HG02885 (cell line): ENCODE data around the gene COLGALT1.
"Not testable (repeated sequence)": the region's sequence is repeated elsewhere in the genome, so short reads cannot be mapped to it uniquely, and the experiment has no call there.

Experiments used
- ATAC-seq: cut with Tn5 transposase; IDR thresholded peaks from one replicate; pipeline ENCODE4 v1.9.1; 2021; ENCODE audit warnings: mild to moderate bottlenecking; ENCODE audit not compliant: unreplicated experiment, poor library complexity

COLGALT1 gene

DNA sequence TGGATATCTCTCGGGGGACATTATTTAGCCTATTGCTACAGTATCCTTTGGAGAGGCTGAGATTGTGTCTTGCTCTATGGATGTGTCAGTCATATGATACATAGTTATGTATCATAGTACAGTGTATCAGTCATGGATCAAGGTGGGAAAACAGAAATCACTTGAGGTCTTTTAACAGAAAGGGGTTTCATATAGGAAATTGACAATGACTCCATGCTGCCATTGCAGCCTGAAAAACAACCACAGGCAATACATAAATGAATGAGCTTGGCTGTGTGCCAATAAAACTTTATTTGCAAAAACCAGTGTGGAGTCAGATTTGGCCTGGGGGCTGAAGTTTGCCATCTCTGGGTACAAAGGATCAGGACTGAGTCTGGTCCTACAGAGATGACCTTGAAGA, 35.4 kb downstream of the COLGALT1 start:
- no peak for ATAC-seq

DNA sequence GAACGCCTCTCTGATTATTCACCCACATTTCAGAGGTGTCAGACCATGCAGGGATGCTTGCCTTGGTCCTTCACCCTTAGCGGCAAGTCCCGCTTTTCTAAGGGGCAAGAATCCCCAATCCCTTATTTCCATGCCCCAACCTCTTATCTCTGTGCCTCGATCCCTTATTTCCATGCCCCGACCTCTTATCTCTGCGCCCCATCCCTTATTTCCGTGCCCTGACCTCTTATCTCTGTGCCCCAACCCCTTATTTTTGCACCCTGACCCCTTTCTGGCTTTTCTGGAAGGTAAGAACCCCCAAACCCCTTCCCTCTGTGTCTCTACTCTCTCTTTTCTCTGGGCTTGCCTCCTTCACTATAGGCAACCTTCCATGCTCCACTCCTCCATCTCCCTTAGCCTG, 38.8 kb downstream of the COLGALT1 start:
- not testable (repeated sequence) for ATAC-seq

DNA sequence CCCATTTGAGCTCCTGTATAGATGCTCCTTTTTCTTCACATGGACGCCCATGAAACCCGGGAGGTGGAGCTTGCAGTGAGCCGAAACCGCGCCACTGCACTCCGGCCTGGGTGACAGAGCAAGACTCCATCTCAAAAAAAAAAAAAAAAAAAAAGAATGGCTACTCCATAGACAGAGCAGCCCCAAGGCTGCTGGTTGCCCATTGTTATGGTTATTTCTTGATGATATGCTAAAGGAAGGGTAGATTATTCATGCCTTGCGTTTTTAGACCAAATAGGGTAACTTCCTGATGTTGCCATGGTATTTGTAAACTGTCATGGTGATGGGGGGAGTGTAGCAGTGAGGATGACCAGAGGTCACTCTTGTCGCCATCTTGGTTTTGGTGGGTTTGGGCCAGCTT, 42.6 kb downstream of the COLGALT1 start:
- ATAC-seq, result not testable (repeated sequence)

DNA sequence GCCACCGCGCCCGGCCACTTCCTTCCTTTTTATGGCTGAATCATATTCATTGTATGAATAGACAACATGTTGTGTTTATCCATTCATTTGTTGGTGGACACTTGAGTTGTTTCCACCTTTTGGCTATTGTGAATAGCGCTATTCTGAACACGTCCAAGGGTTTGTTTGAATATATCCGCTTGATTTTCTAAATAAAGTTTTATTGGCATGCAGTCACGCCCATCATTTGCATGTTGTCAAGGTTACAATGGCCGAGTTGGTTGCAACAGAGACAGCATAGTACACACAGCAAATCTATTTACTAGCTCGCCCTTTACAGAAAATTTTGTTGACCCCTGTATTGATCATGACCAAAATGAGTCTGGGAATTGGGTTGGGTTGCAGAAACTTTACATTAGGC, 43.5 kb downstream of the COLGALT1 start:
- ATAC-seq, result no peak

DNA sequence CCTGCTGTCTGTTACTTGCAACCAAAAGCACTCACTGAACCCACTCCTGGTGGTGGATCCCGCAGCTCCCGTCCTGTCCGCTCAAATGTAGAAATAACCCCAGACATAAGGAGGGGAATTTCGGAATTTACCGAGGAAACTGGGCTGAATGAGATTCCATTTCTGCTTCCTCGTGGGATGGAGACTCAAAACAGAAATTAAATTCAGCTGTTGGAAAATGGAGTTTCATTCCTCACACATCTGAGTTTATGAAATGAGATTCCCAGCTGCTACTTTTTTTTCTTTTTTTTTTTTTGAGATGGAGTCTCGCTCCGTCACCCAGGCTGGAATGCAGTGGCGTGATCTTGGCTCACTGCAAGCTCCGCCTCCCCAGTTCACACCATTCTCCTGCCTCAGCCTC, 44.3 kb downstream of the COLGALT1 start:
- no peak for ATAC-seq

DNA sequence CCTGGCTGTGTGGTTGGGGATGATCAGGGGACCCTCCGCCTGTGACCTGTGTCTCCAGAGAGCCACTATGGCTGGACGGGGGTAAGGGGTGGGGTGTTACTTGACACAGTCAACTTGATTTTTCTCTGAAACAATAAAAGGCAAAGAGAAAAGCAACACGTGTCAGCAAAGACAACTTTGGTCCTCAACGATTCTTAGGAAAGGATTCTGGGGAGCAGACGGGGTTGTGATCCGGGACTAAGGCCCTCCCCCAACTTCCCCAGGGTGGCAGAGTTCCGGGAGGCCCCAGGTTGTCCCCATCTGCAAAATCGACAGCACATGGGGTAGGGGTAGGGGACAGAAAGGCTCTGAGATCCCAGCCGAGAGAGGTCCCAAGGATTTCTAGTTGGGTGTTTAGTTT, 46.2 kb downstream of the COLGALT1 start:
- ATAC-seq, result no peak

DNA sequence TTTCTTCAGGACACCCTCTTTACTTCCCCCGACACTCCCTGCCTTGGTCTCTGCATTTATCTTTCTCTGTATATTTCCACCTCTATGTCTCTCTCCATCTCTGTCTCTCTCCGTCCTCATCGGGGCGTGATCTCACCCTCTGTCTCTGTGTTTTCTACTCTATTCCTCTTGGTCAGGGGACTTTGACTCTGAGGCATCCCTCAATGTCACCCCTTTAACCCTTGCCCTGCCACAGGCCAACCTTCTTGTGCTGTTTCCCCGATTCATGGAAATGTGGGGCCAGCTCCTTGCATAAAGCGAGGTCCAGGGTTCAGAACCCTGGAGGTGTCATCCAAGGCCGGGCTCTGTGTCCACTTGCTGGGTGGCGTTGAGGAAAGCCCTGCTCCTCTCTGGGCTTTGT, 46.8 kb downstream of the COLGALT1 start:
- ATAC-seq, result no peak

DNA sequence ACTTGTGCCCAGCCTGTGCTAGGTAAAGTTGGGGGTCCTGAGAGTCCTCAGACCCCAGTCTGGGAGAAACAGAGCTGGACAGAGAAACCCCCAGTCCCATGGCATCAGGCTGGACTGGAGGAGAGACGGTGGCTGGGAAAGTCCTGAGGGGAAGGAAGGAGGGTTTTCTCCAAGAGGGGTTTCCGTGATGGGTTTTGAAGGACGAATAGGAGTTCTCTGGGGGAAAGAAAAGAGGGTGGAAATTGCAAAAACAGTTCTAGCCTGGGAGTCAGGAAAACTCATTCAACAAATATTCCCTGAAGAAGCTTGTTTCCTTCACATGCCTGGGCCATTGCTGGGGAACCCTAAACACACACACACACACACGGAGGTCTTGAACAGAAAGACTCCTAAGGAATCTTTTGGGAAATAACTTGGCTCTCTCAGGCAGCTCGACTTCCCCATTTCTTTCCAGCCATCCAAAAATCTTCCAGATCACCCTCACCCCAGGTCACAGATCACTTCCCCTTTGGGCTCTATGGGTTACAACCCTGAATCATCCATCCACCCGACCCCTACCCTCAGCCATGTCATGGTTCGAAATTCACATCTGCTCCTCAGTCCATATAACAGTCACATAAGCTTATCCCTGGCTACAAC, 47.5 kb downstream of the COLGALT1 start:
- ATAC-seq, result no peak

DNA sequence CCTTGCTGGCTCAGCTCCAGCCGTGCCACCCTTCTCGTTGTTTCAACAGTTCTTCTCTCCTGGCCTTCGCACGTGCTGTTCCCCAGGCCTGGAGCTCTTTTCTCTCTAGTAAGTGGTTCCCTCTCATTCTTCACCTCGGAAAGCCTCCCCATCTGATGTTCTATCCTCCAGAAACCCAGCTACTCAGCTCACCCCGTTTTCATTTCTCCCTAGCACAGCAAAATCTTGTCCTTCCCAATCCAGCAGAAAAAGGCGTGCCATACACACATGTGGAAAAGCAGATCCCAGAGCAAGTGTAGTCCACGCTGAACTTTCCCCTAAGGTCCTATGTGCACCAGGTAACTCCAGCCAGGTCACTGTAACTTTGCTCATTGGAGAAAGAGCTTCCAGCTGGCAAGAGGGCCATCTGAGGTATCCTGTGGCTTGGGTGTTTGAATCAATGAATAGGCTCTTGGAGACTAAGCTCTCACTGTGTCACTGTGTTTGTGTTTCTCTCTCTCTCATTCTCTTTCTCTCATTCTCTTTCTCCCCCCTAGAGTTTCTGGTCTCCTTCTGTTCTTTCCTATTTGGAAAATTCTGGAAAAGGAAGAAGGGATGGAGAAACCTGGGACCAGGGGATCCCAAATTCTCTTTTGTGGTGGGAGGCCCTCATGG, 49.0 kb downstream of the COLGALT1 start:
- ATAC-seq, result no peak

DNA sequence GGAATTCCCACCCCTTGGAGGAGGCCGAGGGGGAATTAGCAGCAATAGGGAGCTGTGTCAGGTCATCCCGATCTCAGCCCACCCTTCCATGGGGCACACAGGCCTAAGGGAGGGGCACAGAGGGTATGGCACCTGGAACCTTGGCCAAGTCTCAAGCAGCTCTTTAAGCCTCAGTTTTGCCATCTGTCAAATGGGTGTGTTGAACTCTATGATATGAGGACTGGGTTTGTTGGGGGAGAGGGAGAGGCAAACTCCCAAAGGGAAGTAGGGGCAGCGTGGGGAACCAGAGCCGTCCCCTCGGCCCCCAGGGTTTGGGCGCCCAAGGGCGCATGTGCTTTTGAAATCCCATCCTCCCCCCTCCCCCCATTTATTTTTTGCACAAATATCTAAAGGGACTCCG, 49.7 kb downstream of the COLGALT1 start:
- ATAC-seq, result no peak

DNA sequence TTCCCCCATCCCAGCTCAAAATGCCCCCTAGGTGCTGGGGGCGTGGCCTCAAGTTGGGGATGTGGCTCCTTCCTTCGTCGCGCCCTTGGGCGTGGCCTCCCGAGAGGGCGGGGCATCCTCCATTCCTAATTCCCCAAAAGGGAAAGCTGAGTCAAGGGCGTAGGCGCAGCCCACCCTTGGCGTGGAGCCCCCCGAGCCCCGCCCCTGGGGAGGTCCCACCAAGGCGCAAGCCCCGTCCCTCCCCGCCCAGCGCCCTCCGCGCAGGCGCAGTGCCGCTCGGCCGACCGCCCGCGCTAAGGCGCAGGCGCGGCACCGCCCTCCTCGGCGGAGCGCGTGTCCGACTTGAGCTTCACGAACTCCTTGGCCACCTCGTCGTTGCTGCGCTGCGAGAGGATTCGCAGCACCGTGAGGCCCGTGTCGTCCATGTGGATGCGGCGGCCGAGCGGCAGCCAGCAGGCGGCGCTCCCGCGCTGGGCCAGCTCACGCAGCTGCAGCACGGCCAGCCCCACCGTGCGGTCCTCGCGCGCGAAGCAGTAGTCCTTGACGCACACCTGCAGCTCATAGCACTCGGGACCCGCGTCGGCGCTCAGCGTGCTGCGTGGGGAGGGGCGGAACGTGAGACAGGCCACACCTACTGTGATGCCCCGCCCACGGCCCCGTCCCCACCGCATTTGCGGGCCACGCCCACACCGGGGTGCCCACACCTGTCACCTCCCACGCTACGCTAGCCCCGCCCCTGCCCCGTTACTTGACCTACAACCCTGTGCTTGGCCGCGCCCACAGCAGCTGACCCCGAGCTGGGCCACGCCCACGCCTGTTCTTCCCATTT, 50.5 kb downstream of the COLGALT1 start:
- ATAC-seq, result peak; percentile 65

DNA sequence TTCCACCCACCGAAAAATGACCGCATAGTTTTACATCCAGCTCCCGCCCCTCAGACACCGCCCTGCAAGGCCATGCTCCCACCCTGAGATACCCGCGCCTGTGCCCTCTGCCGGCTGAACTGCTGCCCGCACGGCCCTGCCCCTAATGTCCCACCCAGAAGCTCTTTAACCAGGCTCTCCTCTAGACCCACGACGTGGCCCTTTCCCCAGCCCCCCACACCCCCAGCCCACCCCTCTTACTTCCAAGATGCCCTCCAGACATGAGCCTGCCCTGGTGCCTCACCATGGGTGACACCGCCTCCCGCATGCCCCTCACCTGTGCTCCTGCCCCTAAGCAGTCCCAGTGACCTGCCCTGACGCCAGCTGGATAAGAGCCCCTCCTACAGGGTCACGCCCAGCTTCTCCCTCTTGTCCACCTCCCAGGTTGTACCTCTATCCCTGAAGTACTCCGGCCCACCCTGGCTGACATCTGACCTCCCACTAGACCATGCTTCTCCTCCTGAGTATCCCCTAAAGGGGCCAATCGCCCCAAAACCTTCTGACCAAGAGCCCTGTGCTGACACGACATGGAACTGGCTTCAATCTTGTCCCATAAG, 51.2 kb downstream of the COLGALT1 start:
- no peak for ATAC-seq

DNA sequence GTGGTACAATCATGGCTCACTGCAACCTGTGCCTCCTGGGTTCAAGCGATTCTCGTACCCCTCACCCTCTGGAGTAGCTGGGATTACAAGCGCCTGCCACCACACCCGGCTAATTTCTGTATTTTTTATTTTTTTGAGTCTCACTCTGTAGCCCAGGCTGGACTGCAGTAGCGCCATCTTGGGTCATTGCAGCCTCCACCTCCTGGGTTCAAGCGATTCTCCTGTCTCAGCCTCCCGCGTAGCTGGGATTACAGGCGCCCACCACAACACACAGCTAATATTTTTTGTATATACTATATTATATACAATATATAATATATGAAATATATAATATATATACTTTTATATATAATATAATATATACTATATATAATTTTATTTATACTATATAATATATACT, 52.5 kb downstream of the COLGALT1 start:
- ATAC-seq, result no peak

DNA sequence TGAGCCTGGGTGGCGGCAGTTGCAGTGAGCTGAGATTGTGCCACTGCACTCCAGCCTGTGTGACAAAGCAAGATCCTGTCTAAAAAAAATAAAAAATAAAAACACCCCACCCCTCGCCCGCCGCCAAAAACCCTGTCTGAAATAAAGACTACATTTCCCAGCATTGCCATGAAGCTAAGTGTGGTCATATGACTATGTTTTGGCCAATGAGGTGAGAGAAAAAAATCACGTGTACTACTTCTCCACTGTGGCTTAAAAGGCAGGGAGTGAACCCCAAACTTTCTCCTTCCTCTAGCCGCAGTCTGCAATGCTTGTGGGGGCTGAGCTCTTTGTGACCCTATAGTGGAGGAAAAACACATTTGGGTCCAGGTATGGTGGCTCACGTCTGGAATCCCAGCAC, 54.9 kb downstream of the COLGALT1 start:
- ATAC-seq, result no peak

DNA sequence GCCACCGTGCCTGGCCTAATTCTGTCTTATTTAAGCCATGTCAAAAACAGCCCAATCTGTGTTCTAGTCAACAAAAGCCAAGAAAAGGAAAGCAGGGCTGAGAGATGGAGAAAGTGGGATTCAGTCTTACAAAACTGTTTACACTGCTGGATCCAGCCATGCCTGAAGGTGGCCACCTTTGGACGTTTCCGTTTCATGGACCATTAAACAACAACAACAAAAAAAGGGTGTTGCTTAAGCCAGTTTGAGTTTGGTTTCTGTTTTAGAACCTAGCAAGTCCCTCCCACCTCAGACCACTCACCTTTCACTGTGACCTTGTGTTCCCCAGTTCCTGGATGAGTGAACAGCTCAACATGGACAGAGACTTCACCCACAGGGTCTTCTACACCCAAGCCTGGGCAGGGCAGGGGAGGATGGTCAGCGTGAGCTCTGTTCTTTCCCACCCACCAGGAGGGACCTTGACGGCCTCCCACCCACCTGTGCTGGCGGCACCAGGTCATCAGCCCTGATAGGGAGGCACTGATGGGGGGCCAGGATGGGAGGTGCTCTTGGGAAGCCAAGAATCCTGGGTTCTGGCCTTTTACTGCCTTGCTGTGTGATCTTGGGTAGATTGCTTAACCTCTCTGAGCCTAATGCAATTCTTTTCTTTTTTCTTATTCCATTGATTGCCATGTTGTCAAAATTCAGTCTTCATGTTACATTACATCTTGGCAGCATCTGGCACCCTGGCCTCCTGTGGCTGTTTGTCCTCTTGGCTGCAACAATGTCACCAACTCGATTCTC, 56.2 kb downstream of the COLGALT1 start:
- no peak for ATAC-seq

DNA sequence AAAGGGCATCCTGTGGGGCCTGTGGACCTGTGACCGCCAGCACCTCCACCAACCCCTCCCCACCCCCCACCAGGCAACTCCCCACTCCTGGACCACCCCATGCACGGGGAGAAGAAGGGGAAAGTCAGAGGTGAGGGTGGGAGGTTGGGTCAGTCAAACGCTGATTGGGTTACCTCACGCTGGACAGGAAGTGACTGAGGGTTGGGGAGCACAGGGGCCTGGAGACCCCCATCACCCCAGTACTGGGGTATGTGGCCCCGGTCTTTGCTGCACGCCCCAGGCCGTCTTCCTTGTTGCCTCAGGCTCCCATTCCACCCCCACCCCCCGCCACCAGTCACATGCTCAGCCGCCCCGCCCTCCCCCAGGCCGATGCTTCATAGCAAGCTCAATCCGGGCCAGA, 59.0 kb downstream of the COLGALT1 start:
- no peak for ATAC-seq

DNA sequence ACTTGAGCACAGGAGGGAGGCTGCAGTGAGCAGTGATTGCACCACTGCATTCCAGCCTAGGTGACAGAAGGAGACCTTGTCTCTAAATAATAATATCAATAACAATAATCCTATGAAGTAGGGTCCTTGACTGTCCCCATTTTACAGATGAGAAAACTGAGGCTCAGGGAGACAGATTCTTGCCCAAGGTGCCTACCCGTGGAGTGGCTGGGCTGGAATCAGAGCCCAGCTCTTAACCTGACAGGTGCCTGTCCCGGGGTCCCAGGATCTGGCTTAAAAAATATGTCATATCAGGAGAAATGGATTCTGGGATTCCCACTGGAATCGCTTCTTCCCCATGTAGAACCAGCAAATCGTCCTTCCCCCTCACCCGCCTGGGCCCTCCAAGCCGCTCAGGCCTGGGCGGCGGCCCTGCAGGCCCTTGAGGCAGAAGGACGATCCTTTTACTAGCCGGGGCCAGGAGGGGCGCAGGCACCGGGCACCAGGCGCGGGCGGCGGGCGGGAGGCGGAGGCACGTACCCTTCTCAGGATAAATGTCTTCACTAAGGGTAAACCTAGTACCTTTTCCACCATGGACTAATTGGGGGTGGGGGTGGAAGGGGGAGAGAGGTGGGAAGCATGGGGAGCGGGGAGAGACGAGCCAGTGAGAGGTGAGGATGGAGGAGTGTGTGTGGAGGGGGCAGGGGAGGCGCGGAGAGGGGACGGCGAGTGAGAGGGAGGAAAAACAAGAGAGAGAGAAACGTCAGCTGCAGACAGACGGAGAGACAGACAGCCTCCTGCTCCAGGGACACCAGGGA, 60.6 kb downstream of the COLGALT1 start:
- no peak for ATAC-seq

DNA sequence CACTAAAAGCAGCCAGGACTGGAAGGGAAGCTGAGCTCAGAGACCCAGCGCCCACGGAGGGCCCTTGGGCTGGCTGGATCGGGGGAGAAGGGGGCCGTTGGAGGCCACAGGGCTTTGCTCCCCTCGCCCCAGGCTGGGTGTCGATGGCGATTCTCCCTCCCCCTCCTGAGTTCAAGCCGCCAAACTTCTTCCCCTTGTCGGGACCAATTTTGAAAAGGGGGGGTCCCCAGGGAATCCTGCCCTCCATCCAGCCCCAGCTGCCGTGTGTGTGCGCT, 61.2 kb downstream of the COLGALT1 start:
- no peak for ATAC-seq

DNA sequence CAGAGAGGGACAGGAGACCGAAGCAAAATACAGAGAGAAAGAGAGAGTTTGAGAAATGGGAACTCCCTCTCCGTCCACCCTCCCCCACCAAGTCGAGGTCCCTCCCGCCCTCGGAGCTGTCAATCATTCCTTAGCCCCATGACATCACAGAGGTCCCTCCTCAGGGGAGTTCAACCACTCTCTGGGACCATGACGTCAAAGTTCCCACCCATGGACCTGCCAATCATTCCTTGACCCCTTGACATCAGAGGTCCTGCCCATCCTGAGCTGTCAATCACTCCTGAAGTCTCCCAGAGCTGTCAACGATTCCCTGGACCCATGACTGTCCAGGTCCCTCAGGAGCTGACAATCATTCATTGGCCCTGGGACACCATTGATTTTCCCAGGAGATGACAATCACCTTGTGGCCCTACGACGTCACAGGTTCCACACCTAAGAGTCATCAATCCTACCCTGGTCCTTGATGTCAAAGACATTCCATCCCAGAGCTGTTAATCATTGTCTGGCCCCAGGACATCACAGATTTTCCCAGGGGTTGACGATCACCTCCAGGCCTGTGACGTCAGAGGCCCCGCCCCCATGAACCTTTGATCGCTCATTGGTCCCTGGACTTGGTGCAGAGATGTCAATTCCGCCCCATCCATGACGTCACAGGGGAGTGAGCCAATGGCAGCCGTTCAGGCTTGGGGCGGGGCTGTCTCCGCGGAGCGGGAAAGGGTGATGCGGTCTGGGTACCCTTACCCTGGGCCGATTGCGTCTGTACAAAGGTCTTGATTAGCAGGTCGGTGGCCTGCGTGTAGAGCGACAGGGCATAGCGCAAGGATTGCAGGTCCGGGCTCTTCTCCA, 61.7 kb downstream of the COLGALT1 start:
- no peak for ATAC-seq
